Caki2 (cell line): ENCODE results near the gene LHFPL2. TPM values are rescaled to one million over a fixed set of nuclear protein-coding genes. Genes with fewer than 3 reads are reported as not detected.

Experiments used
- DNase-seq: peaks from one replicate; pipeline ENCODE4 v3.0.0-alpha.2; 2015; ENCODE audit warnings: low read depth
- in situ Hi-C: cut with HindIII; loops from 2 replicates; pipeline ENCODE4 v1.10.0; 2016; ENCODE audit warnings: low sequenced_read_pairs, low pct_unique_long_range_greater_than_20kb, mixed read lengths
- total RNA-seq: library from RNA; depleted of rRNA; stranded (reverse); fragments of >200 nt; shearing (Covaris generic); gene quantifications from 2 replicates; pipeline ENCODE4 v1.2.3, GENCODE V29; 2014; ENCODE audit warnings: low replicate concordance

LHFPL2 gene
- total RNA-seq, 1 experiment from 2014 or later: 62.5 TPM

GRCh38 chr5:78546276-78546996, 102.1 kb downstream of the LHFPL2 start:
- DNase-seq: no peak
- in situ Hi-C loops: no loop called here

- DNase-seq: no peak
- in situ Hi-C loops: no loop called here
These were observed 103.2 kb downstream of the LHFPL2 start for GRCh38 chr5:78545406-78545805.

GRCh38 chr5:78544561-78545201, 103.9 kb downstream of the LHFPL2 start:
- DNase-seq: no peak
- in situ Hi-C loops: no loop called here

- in situ Hi-C loops: no loop called here
- no peak for DNase-seq
These were observed 104.7 kb downstream of the LHFPL2 start for GRCh38 chr5:78543916-78544315.

GRCh38 chr5:78543292-78543691, 105.3 kb downstream of the LHFPL2 start:
- in situ Hi-C loops: no loop called here
- DNase-seq: no peak

GRCh38 chr5:78542321-78542840, 106.2 kb downstream of the LHFPL2 start:
- DNase-seq: no peak
- in situ Hi-C loops: no loop called here

- in situ Hi-C loops: no loop called here
- DNase-seq: no peak
These were observed 107.4 kb downstream of the LHFPL2 start for GRCh38 chr5:78541086-78541654.

GRCh38 chr5:78540335-78541085, 108.1 kb downstream of the LHFPL2 start:
- in situ Hi-C loops: no loop called here
- DNase-seq: no peak

- in situ Hi-C loops: no loop called here
- no peak for DNase-seq
These were observed 110.2 kb downstream of the LHFPL2 start for GRCh38 chr5:78538240-78538850.

GRCh38 chr5:78537821-78538220, 110.8 kb downstream of the LHFPL2 start:
- DNase-seq: no peak
- in situ Hi-C loops: no loop called here

GRCh38 chr5:78537411-78537810, 111.2 kb downstream of the LHFPL2 start:
- no peak for DNase-seq
- in situ Hi-C loops: no loop called here

GRCh38 chr5:78536661-78537196, 111.8 kb downstream of the LHFPL2 start:
- no peak for DNase-seq
- in situ Hi-C loops: no loop called here

GRCh38 chr5:78534905-78535200, 113.7 kb downstream of the LHFPL2 start:
- in situ Hi-C loops: no loop called here

GRCh38 chr5:78534148-78534904, 114.2 kb downstream of the LHFPL2 start:
- in situ Hi-C loops: no loop called here
- peak; percentile 49 for DNase-seq

More at GRCh38 chr5:78534905-78535200, 113.7 kb downstream of the LHFPL2 start:
- DNase-seq: no peak

- no peak for DNase-seq
- in situ Hi-C loops: no loop called here
These were observed 115.2 kb downstream of the LHFPL2 start for GRCh38 chr5:78533356-78533755.

- peak; percentile 72 for DNase-seq
- in situ Hi-C loops: no loop called here
These were observed 118.1 kb downstream of the LHFPL2 start for GRCh38 chr5:78530342-78531096.

GRCh38 chr5:78527925-78528324, 120.6 kb downstream of the LHFPL2 start:
- in situ Hi-C loops: no loop called here
- DNase-seq: no peak
